Fibroblast of lung (primary cell): Measurements from ENCODE around the gene GLYATL3. TPM values are rescaled to one million over a fixed set of nuclear protein-coding genes. Genes with fewer than 3 reads are reported as not detected.

Experiments used
- DNase-seq, 2 donors: peaks; one replicate each; pipeline versions ENCODE4 v3.0.0 to v3.0.0-alpha.2; 2010; ENCODE audit warnings: low read depth in 2 of 2
- H2AFZ ChIP-seq: 2 replicates; pipeline ENCODE4 v1.5.1; 2012; ENCODE audit warnings: low read length, control low read depth, inconsistent platforms
- H3K27ac ChIP-seq: 2 replicates; pipeline ENCODE4 v1.5.1; 2011; ENCODE audit warnings: low read length, control low read depth; ENCODE audit not compliant: insufficient read depth
- H3K27me3 ChIP-seq: 2 replicates; pipeline ENCODE4 v1.5.1; 2011; ENCODE audit warnings: mild to moderate bottlenecking, low read length; ENCODE audit not compliant: control insufficient read depth, insufficient read depth
- H3K36me3 ChIP-seq: 2 replicates; pipeline ENCODE4 v1.5.1; 2011; ENCODE audit warnings: low read length; ENCODE audit not compliant: control insufficient read depth, insufficient read depth
- H3K4me1 ChIP-seq: 2 replicates; pipeline ENCODE4 v1.5.1; 2011; ENCODE audit warnings: low read length; ENCODE audit not compliant: control insufficient read depth, insufficient read depth; ENCODE audit errors: extremely low read depth
- H3K4me2 ChIP-seq: 2 replicates; pipeline ENCODE4 v1.5.1; 2011; ENCODE audit warnings: low read length, control low read depth; ENCODE audit not compliant: insufficient read depth; ENCODE audit errors: extremely low read depth
- H3K4me3 ChIP-seq, 4 experiments: fragments of 200-600 bp in 1 of 4; sonication (generic) in 1 of 4; replicated peaks in 1 of 4; 2 replicates each; pipeline ENCODE4 v1.5.1; 2011 to 2016; ENCODE audit warnings: low read length in 4 of 4, low read depth in 3 of 4, mild to moderate bottlenecking in 3 of 4, control low read depth in 2 of 4, inconsistent platforms in 1 of 4, mixed read lengths in 1 of 4; ENCODE audit not compliant: insufficient read depth in 1 of 4; ENCODE audit errors: control extremely low read depth in 1 of 4
- H3K79me2 ChIP-seq: 2 replicates; pipeline ENCODE4 v1.5.1; 2012; ENCODE audit warnings: mild to moderate bottlenecking, low read length, inconsistent platforms; ENCODE audit not compliant: control insufficient read depth, insufficient read depth
- H3K9ac ChIP-seq: 2 replicates; pipeline ENCODE4 v1.5.1; 2011; ENCODE audit warnings: mild to moderate bottlenecking, low read length, control low read depth; ENCODE audit not compliant: insufficient read depth
- H3K9me3 ChIP-seq: 2 replicates; pipeline ENCODE4 v1.5.1; 2012; ENCODE audit warnings: low read depth, low read length; ENCODE audit not compliant: control insufficient read depth, insufficient read depth
- H4K20me1 ChIP-seq: 2 replicates; pipeline ENCODE4 v1.5.1; 2011; ENCODE audit warnings: low read length; ENCODE audit not compliant: control insufficient read depth, insufficient read depth; ENCODE audit errors: extremely low read depth
- CTCF ChIP-seq, 2 donors: IDR thresholded peaks in 1 of 2; conservative IDR thresholded peaks in 1 of 2; 1 replicate in 1 of 2; 2 replicates in 1 of 2; pipeline ENCODE4 v1.5.1; 2011 to 2012; ENCODE audit warnings: low read length in 2 of 2, control low read depth in 1 of 2, inconsistent platforms in 1 of 2, low read depth in 1 of 2, mild to moderate bottlenecking in 1 of 2
- EZH2 ChIP-seq: IDR thresholded peaks from 2 replicates; pipeline ENCODE4 v1.5.1; 2012; ENCODE audit warnings: low read length, control low read depth, mild to moderate bottlenecking; ENCODE audit errors: missing control alignments
- polyA plus RNA-seq, 2 donors: library from polyadenylated mRNA; depleted of rRNA in 1 of 2; stranded (reverse) in 1 of 2; unstranded in 1 of 2; fragments of >200 nt; gene quantifications; 2 replicates each; pipeline ENCODE4 v1.2.1, GENCODE V29; 2011 to 2012; ENCODE audit warnings: missing spikeins in 1 of 2
- total RNA-seq: library from RNA; depleted of rRNA; stranded (reverse); fragments of >200 nt; gene quantifications from 2 replicates; pipeline ENCODE4 v1.2.1, GENCODE V29; 2014

GLYATL3 gene
- total and polyA plus RNA-seq, 2 donors (not counting 1 experiment from before 2014, with no cell fraction given) = not detected

GRCh38 chr6:49551078-49551865 is 51.5 kb downstream of the GLYATL3 start:
- Histone ChIP-seq H3K4me3 (peak overlapping the region; percentile 24 to 72 (median 45)), H3K27ac (no peak overlapping the region), H3K27me3 (peaks cover 10% of the 10 kb centered on the region), H3K36me3 (no peaks in the 10 kb centered on the region), H3K79me2 (no peaks in the 10 kb centered on the region), H3K9me3 (no peaks in the 10 kb centered on the region), H3K9ac (no peak overlapping the region), H3K4me1 (no peaks in the 10 kb centered on the region), H3K4me2 (peak overlapping the region; percentile 53), H4K20me1 (no peaks in the 10 kb centered on the region), H2AFZ (peak overlapping the region; percentile 68)
- peak; percentile 63 for TF ChIP-seq EZH2
- TF ChIP-seq CTCF (conservative IDR thresholded peaks at IDR 0.05 in 1 of 2, IDR thresholded peaks at IDR 0.05 in 1 of 2; ENCODE audit: low read depth in 1 of 2, low read length in 2 of 2) = no peak
- DNase-seq = peak in 1 of 2 donors; percentile 50

GRCh38 chr6:49551866-49552129 is 52.1 kb downstream of the GLYATL3 start:
- no peak for DNase-seq
- H3K4me1 ChIP-seq = no peaks in the 10 kb centered on the region
- H3K9me3 ChIP-seq = no peaks in the 10 kb centered on the region
- no peak overlapping the region for H3K4me2 ChIP-seq
- peaks cover 10% of the 10 kb centered on the region for H3K27me3 ChIP-seq
- no peak overlapping the region for H2AFZ ChIP-seq
- TF ChIP-seq EZH2 (no peak), CTCF (conservative IDR thresholded peaks at IDR 0.05 in 1 of 2, IDR thresholded peaks at IDR 0.05 in 1 of 2; ENCODE audit: low read depth in 1 of 2, low read length in 2 of 2) (no peak)
- no peaks in the 10 kb centered on the region for H4K20me1 ChIP-seq
- H3K9ac ChIP-seq = no peak overlapping the region
- no peak overlapping the region for H3K27ac ChIP-seq
- H3K4me3 ChIP-seq = peak overlapping the region in 3 of 4 experiments; percentile 24 to 72 (median 57)
- no peaks in the 10 kb centered on the region for H3K79me2 ChIP-seq
- H3K36me3 ChIP-seq = no peaks in the 10 kb centered on the region

- Histone ChIP-seq H3K4me3 (no peak overlapping the region), H2AFZ (no peak overlapping the region), H3K4me1 (no peaks in the 10 kb centered on the region), H3K4me2 (no peak overlapping the region), H4K20me1 (no peaks in the 10 kb centered on the region), H3K79me2 (no peaks in the 10 kb centered on the region), H3K27ac (no peak overlapping the region), H3K9me3 (no peaks in the 10 kb centered on the region), H3K36me3 (no peaks in the 10 kb centered on the region), H3K9ac (no peak overlapping the region), H3K27me3 (peaks cover 10% of the 10 kb centered on the region)
- peak in 1 of 2 donors; percentile 17 for DNase-seq
- TF ChIP-seq CTCF (conservative IDR thresholded peaks at IDR 0.05 in 1 of 2, IDR thresholded peaks at IDR 0.05 in 1 of 2; ENCODE audit: low read depth in 1 of 2, low read length in 2 of 2) (no peak), EZH2 (no peak)
These were observed 52.9 kb downstream of the GLYATL3 start for GRCh38 chr6:49552596-49552995.
